Measurements from ENCODE around the gene ZMYND8.
A peak's percentile ranks its signal among the peaks of the same experiment; 100 is the strongest.
"Not testable (repeated sequence)": the region's sequence is repeated elsewhere in the genome, so short reads cannot be mapped to it uniquely, and the experiment has no call there.

Gene ZMYND8

GRCh38 chr20:47202733-47203667, 153.5 kb downstream of the ZMYND8 start:
- DNase-seq (ENCODE audit: low spot score), result no peak

GRCh38 chr20:47201074-47201730, 155.3 kb downstream of the ZMYND8 start:
- DNase-seq (ENCODE audit: low spot score), result no peak

- no peak for DNase-seq (ENCODE audit: low spot score)
Observed at GRCh38 chr20:47198996-47199552, 157.4 kb downstream of the ZMYND8 start.

- DNase-seq (ENCODE audit: low spot score), result no peak
Observed at GRCh38 chr20:47198254-47198671, 158.2 kb downstream of the ZMYND8 start.

GRCh38 chr20:47196091-47197081, 160.1 kb downstream of the ZMYND8 start:
- DNase-seq (ENCODE audit: low spot score), result peak; percentile 69

GRCh38 chr20:47195573-47195972, 160.9 kb downstream of the ZMYND8 start:
- DNase-seq (ENCODE audit: low spot score), result no peak

- DNase-seq (ENCODE audit: low spot score), result no peak
Observed at GRCh38 chr20:47191956-47192355, 164.5 kb downstream of the ZMYND8 start.

- DNase-seq (ENCODE audit: low spot score), result no peak
Observed at GRCh38 chr20:47191074-47191673, 165.3 kb downstream of the ZMYND8 start.

- no peak for DNase-seq (ENCODE audit: low spot score)
Observed at GRCh38 chr20:47189060-47189459, 167.4 kb downstream of the ZMYND8 start.

- DNase-seq (ENCODE audit: low spot score), result no peak
Observed at GRCh38 chr20:47188540-47188939, 168.0 kb downstream of the ZMYND8 start.

- DNase-seq (ENCODE audit: low spot score), result no peak
Observed at GRCh38 chr20:47187450-47188195, 168.9 kb downstream of the ZMYND8 start.

- DNase-seq (ENCODE audit: low spot score), result no peak
Observed at GRCh38 chr20:47183367-47183766, 173.1 kb downstream of the ZMYND8 start.

- DNase-seq (ENCODE audit: low spot score), result no peak
Observed at GRCh38 chr20:47181056-47181862, 175.2 kb downstream of the ZMYND8 start.

- DNase-seq (ENCODE audit: low spot score), result no peak
Observed at GRCh38 chr20:47179267-47179666, 177.2 kb downstream of the ZMYND8 start.

GRCh38 chr20:47178851-47179250, 177.6 kb downstream of the ZMYND8 start:
- DNase-seq (ENCODE audit: low spot score), result no peak

GRCh38 chr20:47178277-47178676, 178.2 kb downstream of the ZMYND8 start:
- no peak for DNase-seq (ENCODE audit: low spot score)

- DNase-seq (ENCODE audit: low spot score), result not testable (repeated sequence)
Observed at GRCh38 chr20:47176217-47176616, 180.3 kb downstream of the ZMYND8 start.

GRCh38 chr20:47175493-47175892, 181.0 kb downstream of the ZMYND8 start:
- DNase-seq (ENCODE audit: low spot score), result no peak

- DNase-seq (ENCODE audit: low spot score), result no peak
Observed at GRCh38 chr20:47174456-47175243, 181.8 kb downstream of the ZMYND8 start.
